OCI-LY1 (cell line): ENCODE results near the gene JPT1.

Experiments
- H2AFZ ChIP-seq: fragments of 200-600 bp; sonication (generic), shearing (Covaris generic); 2 replicates; pipeline ENCODE4 v1.6.0; 2014; ENCODE audit warnings: antibody characterized with exemption, mild to moderate bottlenecking, low read length
- H3F3A ChIP-seq: fragments of 200-600 bp; sonication (generic), shearing (Covaris generic); 2 replicates; pipeline ENCODE4 v1.6.0; 2014; ENCODE audit warnings: mild to moderate bottlenecking, antibody characterized with exemption, low read length, moderate library complexity; ENCODE audit not compliant: insufficient read depth
- H3K27ac ChIP-seq: fragments of 200-600 bp; sonication (generic); 2 replicates; pipeline ENCODE4 v1.5.1; 2014; ENCODE audit warnings: low read length, mixed run types, mild to moderate bottlenecking, low read depth; ENCODE audit not compliant: poor library complexity, severe bottlenecking
- H3K27me3 ChIP-seq: fragments of 200-600 bp; sonication (generic); 2 replicates; pipeline ENCODE4 v1.6.0; 2014; ENCODE audit warnings: antibody characterized with exemption, mild to moderate bottlenecking, low read length, moderate library complexity; ENCODE audit not compliant: insufficient read depth
- H3K36me3 ChIP-seq: fragments of 200-600 bp; sonication (generic); 2 replicates; pipeline ENCODE4 v1.6.1; 2014; ENCODE audit warnings: mild to moderate bottlenecking, antibody characterized with exemption, low read length, moderate library complexity, mixed read lengths; ENCODE audit not compliant: insufficient read depth
- H3K4me1 ChIP-seq: fragments of 200-600 bp; sonication (generic); 2 replicates; pipeline ENCODE4 v1.5.1; 2014; ENCODE audit warnings: mild to moderate bottlenecking, low read length, moderate library complexity; ENCODE audit not compliant: insufficient read depth, severe bottlenecking
- H3K4me2 ChIP-seq: fragments of 200-600 bp; sonication (generic), shearing (Covaris generic); 2 replicates; pipeline ENCODE4 v1.6.1; 2014; ENCODE audit warnings: low read length
- H3K4me3 ChIP-seq: fragments of 200-600 bp; sonication (generic); 2 replicates; pipeline ENCODE4 v1.5.1; 2014; ENCODE audit warnings: low read length, low read depth, mild to moderate bottlenecking, mixed read lengths; ENCODE audit not compliant: poor library complexity, severe bottlenecking
- H3K79me2 ChIP-seq: fragments of 200-600 bp; shearing (Covaris generic); 2 replicates; pipeline ENCODE4 v1.6.1; 2016; ENCODE audit warnings: mixed run types, low read length, mixed read lengths; ENCODE audit not compliant: insufficient read depth
- H3K9ac ChIP-seq: fragments of 200-600 bp; sonication (generic), shearing (Covaris generic); 2 replicates; pipeline ENCODE4 v1.6.1; 2014; ENCODE audit warnings: mild to moderate bottlenecking, low read length, mixed read lengths
- H3K9me2 ChIP-seq: fragments of 200-600 bp; sonication (generic), shearing (Covaris generic); 2 replicates; pipeline ENCODE4 v1.6.1; 2014; ENCODE audit warnings: low read depth, mild to moderate bottlenecking, low read length, mixed read lengths
- H3K9me3 ChIP-seq: fragments of 200-600 bp; shearing (Covaris generic); 2 replicates; pipeline ENCODE4 v1.6.1; 2014; ENCODE audit warnings: low read length, mixed read lengths
- H4K20me1 ChIP-seq: fragments of 200-600 bp; sonication (generic), shearing (Covaris generic); 2 replicates; pipeline ENCODE4 v1.6.0; 2016; ENCODE audit warnings: mild to moderate bottlenecking, low read length; ENCODE audit not compliant: insufficient read depth
- EZH2 ChIP-seq: fragments of 200-600 bp; sonication (generic), shearing (Covaris generic); IDR thresholded peaks from 2 replicates; pipeline ENCODE4 v1.8.0; 2017; ENCODE audit warnings: borderline replicate concordance, mixed run types, mild to moderate bottlenecking, antibody characterized with exemption, low read length, moderate library complexity, mixed read lengths
- TF ChIP-seq, protein P1 (sequence below): fragments of 200-600 bp; sonication (generic), shearing (Covaris generic); IDR thresholded peaks from 2 replicates; pipeline ENCODE4 v1.5.1; 2017; ENCODE audit warnings: mild to moderate bottlenecking, antibody characterized with exemption, low read length, moderate library complexity, mixed read lengths

Gene JPT1

DNA sequence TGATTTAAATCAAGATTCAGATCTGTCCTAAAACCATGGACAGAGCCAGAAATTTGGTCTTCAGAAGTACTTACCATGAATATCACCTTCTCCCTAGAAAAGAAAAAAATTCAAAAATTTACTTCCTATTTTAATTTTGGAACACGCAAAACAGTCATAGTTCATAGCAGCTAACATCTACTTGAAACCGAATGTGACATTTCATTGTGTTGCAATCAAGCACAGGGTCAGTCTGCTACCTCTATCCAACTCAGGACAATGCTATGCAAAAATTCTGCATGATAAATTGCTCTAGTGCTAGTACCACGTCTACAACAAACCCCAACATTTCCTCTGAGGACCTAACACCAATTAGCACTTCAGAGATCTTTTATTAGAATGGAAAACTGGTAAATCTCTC is 7.7 kb downstream of the JPT1 start:
- peaks cover 4% of the 10 kb centered on the region for H3K4me1 ChIP-seq
- no peak overlapping the region for H3K9ac ChIP-seq
- no peak overlapping the region for H3K4me2 ChIP-seq
- no peak overlapping the region for H3K4me3 ChIP-seq
- peaks cover 30% of the 10 kb centered on the region for H3K79me2 ChIP-seq
- no peaks in the 10 kb centered on the region for H3K9me2 ChIP-seq
- no peaks in the 10 kb centered on the region for H3K9me3 ChIP-seq
- no peaks in the 10 kb centered on the region for H3K27me3 ChIP-seq
- TF ChIP-seq, protein P1, sequence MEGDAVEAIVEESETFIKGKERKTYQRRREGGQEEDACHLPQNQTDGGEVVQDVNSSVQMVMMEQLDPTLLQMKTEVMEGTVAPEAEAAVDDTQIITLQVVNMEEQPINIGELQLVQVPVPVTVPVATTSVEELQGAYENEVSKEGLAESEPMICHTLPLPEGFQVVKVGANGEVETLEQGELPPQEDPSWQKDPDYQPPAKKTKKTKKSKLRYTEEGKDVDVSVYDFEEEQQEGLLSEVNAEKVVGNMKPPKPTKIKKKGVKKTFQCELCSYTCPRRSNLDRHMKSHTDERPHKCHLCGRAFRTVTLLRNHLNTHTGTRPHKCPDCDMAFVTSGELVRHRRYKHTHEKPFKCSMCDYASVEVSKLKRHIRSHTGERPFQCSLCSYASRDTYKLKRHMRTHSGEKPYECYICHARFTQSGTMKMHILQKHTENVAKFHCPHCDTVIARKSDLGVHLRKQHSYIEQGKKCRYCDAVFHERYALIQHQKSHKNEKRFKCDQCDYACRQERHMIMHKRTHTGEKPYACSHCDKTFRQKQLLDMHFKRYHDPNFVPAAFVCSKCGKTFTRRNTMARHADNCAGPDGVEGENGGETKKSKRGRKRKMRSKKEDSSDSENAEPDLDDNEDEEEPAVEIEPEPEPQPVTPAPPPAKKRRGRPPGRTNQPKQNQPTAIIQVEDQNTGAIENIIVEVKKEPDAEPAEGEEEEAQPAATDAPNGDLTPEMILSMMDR, result no peak
- TF ChIP-seq EZH2, result no peak
- no peaks in the 10 kb centered on the region for H3F3A ChIP-seq
- no peak overlapping the region for H2AFZ ChIP-seq
- H4K20me1 ChIP-seq, result no peaks in the 10 kb centered on the region
- peaks cover 80% of the 10 kb centered on the region for H3K36me3 ChIP-seq
- no peak overlapping the region for H3K27ac ChIP-seq

DNA sequence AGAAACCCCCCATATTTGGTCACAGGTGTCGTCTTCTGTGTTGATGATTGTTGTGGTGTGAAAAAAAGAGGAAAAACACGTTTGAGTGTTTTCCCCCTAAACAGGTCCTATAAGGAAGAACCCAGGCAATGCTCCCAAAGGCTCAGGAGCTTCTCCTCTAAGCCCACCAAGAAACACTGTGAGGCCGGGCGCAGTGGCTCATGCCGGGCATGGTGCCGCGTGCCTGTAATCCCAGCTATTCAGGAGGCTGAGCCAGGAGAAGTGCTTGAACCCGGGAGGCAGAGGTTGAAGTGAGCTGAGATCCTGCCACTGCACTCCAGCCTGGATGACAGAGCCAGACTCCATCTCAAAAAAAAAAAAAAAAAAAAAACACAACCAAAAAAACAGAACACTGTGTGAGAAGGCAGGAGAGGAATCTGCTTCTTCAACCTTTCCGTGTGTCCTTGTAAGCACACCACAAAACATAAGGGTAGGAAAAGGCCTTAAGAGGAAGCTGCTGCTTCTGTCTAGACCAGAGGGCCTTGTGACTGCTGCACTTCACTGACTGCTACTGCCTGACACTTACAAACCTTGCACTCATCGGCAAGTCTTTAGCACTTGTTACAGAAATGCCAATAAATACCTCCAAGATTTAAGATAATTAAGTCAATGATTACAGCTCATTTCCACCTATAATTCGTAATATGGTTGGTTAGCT is 9.3 kb downstream of the JPT1 start:
- H3K36me3 ChIP-seq, result peaks cover 96% of the 10 kb centered on the region
- H3K9me2 ChIP-seq, result no peaks in the 10 kb centered on the region
- H3K4me2 ChIP-seq, result no peak overlapping the region
- H3K9ac ChIP-seq, result no peak overlapping the region
- H3K4me1 ChIP-seq, result peaks cover 4% of the 10 kb centered on the region
- no peaks in the 10 kb centered on the region for H3K9me3 ChIP-seq
- TF ChIP-seq, protein P1, result no peak
- no peak for TF ChIP-seq EZH2
- peaks cover 14% of the 10 kb centered on the region for H3K79me2 ChIP-seq
- no peak overlapping the region for H2AFZ ChIP-seq
- no peaks in the 10 kb centered on the region for H3F3A ChIP-seq
- no peak overlapping the region for H3K4me3 ChIP-seq
- H4K20me1 ChIP-seq, result no peaks in the 10 kb centered on the region
- H3K27ac ChIP-seq, result no peak overlapping the region
- no peaks in the 10 kb centered on the region for H3K27me3 ChIP-seq

DNA sequence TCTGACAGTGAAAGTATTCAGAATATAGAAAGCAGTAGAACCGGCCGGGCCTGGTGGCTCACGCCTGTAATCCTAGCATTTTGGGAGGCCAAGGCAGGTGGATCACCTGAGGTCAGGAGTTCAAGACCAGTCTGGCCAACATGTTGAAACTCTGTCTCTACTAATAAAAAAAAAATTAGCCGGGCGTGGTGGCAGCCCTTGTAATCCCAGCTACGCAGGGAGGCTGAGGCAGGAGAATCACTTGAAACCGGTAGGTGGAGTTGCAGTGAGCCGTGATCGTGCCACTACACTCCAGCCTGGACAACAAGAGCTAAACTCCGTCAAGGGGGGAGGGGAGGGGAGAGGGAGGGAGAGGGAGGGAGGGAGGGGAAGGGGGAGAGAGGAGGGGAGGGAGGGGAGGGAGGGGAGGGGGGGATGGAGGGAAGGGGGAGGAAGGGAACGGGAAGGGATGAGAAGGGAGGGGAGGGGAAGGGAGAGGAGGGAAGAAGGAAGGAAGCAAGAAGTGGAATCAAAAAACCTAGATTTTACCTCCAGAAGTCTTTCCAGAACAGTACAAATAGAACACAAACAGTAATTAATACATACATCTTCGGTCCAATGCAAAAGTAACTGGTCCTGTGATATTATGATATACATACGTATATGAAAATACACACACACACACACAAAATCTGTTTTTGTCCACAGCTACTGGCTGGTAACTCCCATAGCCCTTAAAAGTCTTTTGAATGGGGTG is 11.9 kb downstream of the JPT1 start:
- Histone ChIP-seq H3K27ac (no peak overlapping the region), H3K9me3 (no peaks in the 10 kb centered on the region), H3K9me2 (no peaks in the 10 kb centered on the region), H3K4me1 (peaks cover 4% of the 10 kb centered on the region), H3K27me3 (no peaks in the 10 kb centered on the region), H3K4me2 (no peak overlapping the region), H3K4me3 (no peak overlapping the region), H3K79me2 (no peaks in the 10 kb centered on the region), H4K20me1 (no peaks in the 10 kb centered on the region), H2AFZ (no peak overlapping the region), H3K9ac (no peak overlapping the region), H3K36me3 (peaks cover 93% of the 10 kb centered on the region), H3F3A (no peaks in the 10 kb centered on the region)
- TF ChIP-seq, protein P1, result no peak
- TF ChIP-seq EZH2, result no peak
